Right lung (tissue), 5 donors: ENCODE data around the gene DIP2C. TPM values are rescaled to one million over a fixed set of nuclear protein-coding genes. Genes with fewer than 3 reads are reported as not detected.

Source experiments
- DNase-seq, 2 donors: peaks; one replicate each; pipeline ENCODE4 v3.0.0-alpha.2; 2013
- polyA plus RNA-seq, 5 donors: library from polyadenylated mRNA; unstranded; fragments of 120-200 nt; gene quantifications; one replicate each; pipeline versions ENCODE4 v1.2.1 to v1.2.3, GENCODE V29; 2013; ENCODE audit warnings: inconsistent platforms in 1 of 5, low replicate concordance in 1 of 5; ENCODE audit not compliant: insufficient read length in 5 of 5, insufficient read depth in 1 of 5

Gene DIP2C
- polyA plus RNA-seq, 5 donors = 15.8 to 20.3 (median 17.9) TPM

DNA sequence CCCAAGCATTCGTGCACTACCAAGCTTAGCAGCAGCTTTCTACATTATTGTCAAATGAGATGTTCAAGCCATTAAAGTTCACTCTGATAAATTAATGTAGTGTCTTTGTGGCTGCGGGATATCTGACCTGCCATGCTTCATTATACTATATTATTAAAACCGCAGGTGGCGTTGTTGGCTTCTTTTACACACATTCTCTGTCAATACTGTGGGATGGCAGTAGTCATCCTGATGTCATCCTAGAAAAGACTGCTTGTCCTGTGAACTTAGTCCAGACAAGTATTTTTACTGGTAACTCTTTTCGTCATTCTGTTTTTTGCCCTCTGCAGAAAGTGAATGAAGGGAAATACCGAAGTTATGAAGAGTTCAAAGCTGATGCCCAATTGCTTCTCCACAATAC is 450.4 kb downstream of the DIP2C start:
- no peak for DNase-seq

DNA sequence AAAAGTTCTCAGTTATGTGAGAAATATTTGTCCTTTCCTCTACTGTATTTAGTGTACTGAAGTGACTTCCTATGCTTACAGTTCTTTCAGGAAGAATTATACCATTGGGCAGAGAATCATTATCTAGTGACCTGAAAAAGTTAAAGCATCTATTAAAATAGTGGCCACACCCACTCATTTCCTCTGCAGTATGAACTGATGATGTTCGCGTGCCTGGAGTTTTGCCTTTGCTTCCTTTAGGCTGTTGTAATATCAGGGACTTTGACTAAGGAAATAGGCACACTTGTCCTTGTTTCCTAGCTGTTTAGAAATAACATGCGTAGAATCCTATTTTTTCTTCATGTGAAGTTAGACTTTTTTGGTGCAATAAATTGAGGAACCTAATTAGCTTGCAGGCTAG is 453.6 kb downstream of the DIP2C start:
- no peak for DNase-seq

DNA sequence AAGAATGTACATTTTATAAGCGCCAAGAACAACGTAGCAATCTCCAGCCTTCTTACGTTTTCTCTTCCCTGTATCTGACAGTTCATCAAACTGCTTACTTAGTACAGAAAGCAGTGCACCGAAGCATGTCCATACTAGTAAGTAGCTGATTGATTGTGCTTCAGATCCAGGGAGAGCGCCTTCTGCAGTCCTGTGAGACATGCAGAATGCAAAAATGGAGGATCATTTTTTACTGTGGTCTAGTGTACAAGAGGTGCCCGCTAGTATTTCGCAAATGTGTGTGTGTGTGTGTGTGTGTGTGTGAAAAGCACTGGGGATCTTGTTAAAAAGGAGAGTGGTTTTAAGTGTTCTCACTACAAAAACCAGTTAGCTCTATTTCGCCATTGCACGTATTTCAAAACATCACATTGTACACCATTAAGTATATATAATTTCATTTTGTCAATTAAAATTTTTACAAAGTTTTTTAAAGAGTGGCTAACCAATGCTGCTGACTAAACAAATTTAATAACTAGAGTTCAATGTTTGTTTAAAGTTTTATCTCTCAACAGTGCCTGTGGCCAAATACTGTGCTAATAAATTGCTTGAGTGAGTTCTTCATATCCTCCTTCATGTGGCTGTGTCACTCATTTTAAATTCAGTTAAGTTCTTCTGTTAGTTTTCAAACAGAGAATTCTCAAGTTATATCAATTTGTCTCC is 454.6 kb downstream of the DIP2C start:
- DNase-seq = peak in 1 of 2 donors; percentile 13

DNA sequence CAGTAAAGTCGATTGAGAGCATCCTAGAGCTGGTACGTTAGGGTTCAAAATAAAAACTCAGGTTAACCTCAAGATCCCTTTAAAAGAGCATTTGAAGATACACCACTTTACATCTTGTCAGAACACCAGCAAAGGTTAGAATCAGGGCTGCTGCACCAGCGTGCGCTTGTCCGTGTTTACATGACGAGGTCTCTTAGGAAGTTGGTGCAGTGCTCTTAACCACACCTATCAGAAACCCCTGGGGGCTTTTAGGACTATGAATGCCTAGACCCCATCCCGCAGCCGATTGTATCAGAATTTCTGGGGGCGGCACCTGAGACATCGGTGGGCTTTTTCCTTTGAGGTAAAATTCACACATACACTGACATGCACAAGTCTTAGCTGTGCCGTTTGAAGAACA is 456.6 kb downstream of the DIP2C start:
- DNase-seq = no peak

DNA sequence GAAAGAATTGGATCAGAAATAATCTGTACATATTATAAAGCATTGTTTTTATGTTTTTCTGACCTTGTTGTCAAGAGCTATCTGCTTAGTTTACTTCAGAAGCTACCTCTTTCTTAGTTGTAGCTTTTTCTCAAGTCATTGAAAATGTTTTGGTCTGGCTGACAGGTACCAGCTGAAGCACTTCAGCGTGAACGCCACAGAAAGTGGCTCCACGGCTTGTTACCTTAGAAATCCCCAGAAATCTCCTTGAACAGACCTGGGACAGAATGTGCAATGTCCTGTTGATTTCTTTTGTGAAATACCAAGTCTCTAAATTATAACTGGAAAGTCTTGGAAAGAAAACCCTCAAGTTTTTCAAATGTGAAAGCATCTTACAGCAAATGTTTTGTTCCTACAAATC is 457.4 kb downstream of the DIP2C start:
- DNase-seq = no peak

DNA sequence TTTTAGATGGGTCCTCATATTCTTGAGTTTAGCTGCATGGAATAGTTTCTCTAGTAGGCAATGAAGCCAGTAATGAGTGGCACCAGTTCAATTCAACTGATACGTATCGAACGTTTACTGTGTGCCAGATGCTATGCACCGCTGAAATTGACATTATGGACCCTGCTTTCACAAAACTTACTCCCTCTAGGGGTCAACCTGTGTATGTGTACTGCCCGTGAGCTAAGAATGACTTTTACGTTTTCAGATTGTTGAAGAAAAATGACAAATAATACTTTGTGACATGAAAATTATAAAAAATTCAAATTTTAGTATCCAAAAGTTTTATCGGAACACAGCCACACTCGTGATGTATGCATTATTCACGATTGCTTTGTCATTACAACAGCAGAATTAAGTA is 458.7 kb downstream of the DIP2C start:
- no peak for DNase-seq

DNA sequence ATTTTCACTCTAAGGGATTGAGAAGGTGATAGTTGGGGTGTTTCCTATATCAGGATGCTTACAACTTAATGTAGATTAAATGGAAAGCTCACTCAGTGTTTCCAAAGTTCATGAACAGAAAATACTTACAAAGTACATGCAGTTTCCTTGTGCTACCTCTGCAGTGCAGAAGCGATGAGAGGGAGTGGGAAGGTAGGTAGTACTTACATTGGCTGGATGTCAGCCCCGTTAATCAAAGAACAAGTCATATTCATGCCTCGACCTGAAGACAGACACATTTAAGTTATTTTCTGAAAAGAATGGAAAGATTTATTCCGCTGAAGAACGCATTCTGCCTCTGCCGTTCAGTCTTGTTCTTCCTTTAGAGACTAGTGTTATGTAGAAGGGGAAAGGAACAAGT is 461.1 kb downstream of the DIP2C start:
- DNase-seq = no peak

DNA sequence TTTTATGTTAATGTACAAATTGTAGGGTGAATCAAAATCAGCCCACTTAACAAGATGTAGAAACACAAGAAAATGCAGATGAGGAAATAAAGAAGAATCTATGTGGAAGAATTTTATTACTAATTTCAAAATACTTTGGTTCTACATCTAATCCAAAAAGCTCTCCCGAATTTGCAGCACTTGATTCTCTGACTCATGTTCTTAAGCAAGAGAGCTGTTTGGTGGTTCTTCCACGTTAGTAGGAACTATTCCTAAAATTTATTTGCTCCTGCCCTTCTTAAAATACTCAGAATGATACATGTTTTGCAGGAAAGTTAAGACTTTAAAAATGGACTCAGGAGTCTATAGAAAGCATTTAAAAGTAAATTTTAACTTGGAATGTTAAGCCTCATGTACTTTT is 462.5 kb downstream of the DIP2C start:
- DNase-seq = no peak

DNA sequence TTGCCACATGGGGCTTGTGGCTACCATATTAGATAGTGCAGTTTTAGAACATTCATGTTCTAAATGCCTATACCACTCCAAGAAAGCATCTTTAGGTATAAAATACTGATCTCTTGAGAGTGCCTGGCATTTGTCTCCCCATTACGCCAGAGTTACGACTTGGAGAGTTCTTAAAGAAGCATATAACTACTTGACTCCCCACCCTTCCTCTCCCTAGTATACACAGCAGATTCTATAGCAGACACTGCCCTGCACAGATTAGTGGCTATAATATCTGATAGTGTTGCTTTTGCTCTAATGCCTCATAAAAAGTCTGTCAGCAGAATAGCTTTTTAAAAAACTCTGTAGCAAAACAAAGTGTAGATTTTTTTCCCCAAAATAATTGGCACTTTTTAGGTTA is 463.4 kb downstream of the DIP2C start:
- no peak for DNase-seq

DNA sequence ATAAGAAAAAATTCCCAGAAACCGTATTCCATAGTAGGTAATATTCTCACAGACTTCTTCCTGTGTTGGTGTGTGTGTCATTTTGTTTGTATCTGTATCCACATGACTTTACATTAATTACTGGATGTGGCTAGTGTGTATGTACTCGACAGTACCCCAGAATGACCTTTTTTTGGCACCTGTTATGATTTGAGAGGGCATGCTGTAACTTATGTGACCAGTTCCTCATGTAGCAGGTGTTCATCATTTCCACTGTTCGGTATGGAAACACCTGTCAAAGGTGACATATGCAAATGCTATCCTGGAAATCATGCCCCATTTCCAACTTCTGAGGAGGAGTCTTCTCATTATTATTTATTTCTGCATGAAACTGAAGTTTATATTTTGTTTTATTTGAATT is 464.9 kb downstream of the DIP2C start:
- DNase-seq = no peak

Other genes with a start within 250 kb of the DIP2C start
- 10 to 100 TPM; 42.0 to 57.0 (median 47.6) TPM for gene LARP4B, start 242.0 kb upstream of the DIP2C start, polyA plus RNA-seq